ENCODE measurements around the gene BLTP3B.
"Not testable (repeated sequence)": the region's sequence is repeated elsewhere in the genome, so short reads cannot be mapped to it uniquely, and the experiment has no call there.

DNA sequence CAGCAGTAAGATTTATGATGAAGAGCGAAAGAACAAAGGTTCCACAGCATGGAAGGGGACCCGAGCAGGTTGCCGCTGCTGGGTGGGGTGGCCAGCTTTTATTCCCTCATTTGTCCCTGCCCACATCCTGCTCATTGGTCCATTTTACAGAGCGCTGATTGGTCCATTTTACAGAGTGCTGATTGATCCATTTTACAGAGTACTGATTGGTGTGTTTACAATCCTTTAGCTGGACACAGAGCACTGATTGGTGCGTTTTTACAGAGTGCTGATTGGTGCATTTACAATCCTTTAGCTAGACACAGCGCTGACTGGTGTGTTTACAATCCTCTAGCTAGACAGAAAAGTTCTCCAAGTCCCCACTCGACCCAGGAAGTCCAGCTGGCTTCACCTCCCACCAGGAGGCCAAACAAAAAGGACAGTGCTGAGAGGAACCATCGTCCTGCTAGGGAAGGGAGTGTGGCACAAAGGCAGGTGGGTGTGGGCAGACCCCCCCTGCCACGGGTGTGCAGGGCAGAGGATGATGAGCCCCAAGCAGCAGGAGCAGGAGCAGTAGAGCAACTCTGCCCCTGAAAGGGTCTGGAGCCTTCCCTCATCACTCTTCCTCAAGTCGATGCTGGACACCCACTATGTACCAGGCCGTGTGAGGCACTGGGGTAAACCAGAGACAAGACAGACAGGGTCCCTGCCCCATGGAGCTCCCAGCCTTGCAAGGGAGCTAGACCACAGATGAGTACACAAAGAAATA is 46.4 kb upstream of the BLTP3B start:
- not testable (repeated sequence) for TF ChIP-seq EZH2phosphoT487 (IDR thresholded peaks at IDR 0.05; ENCODE audit: insufficient read depth, low read depth); EZH2 (IDR thresholded peaks at IDR 0.05; ENCODE audit: insufficient read depth, poor library complexity, severe bottlenecking)

Measured in GM23248 (cell line).